Testis (tissue), 3 donors: ENCODE measurements around the gene POLN. TPM values are rescaled to one million over a fixed set of nuclear protein-coding genes. Genes with fewer than 3 reads are reported as not detected.

ENCODE experiments used
- DNase-seq: peaks from one replicate; pipeline ENCODE4 v3.0.0-alpha.2; 2019
- H3K27ac ChIP-seq, 2 donors: fragments of 200-600 bp; sonication (generic); one replicate each; pipeline ENCODE4 v1.5.1; 2019
- H3K27me3 ChIP-seq: fragments of 200-600 bp; sonication (generic); one replicate; pipeline ENCODE4 v1.5.1; 2019
- H3K36me3 ChIP-seq: fragments of 200-600 bp; sonication (generic); one replicate; pipeline ENCODE4 v1.5.1; 2017; ENCODE audit warnings: low read depth; ENCODE audit errors: missing control alignments
- H3K4me1 ChIP-seq: fragments of 200-600 bp; sonication (generic); one replicate; pipeline ENCODE4 v1.5.1; 2019
- H3K4me3 ChIP-seq, 2 donors: fragments of 200-600 bp; sonication (generic); one replicate each; pipeline ENCODE4 v1.5.1; 2017 to 2019
- H3K9me3 ChIP-seq: fragments of 200-600 bp; sonication (generic); one replicate; pipeline ENCODE4 v1.5.1; 2017
- CTCF ChIP-seq, 3 experiments: fragments of 450-650 bp in 2 of 3; fragments of 200-600 bp in 1 of 3; sonication (generic) in 1 of 3; IDR thresholded peaks; one replicate each; pipeline ENCODE4 v1.5.1; 2016 to 2019; ENCODE audit warnings: antibody characterized with exemption in 3 of 3, mild to moderate bottlenecking in 2 of 3, moderate library complexity in 1 of 3
- POLR2A ChIP-seq: fragments of 450-650 bp; IDR thresholded peaks from one replicate; pipeline ENCODE4 v1.6.1; 2017; ENCODE audit warnings: antibody characterized with exemption, mild to moderate bottlenecking, moderate library complexity
- WGBS, 2 donors: methylation state at CpG; one replicate each; pipeline ENCODE4 v1.1.5; 2018; 5-methylcytosine and 5-hydroxymethylcytosine counted together
- intact Hi-C: fragments of 100-400 bp; cut with DNase I; formaldehyde crosslinking; loops from one replicate; pipeline ENCODE4 v1.15.1; 2023; ENCODE audit warnings: low total_unique reads
- polyA plus RNA-seq: library from polyadenylated mRNA; stranded (reverse); fragments of 350-450 nt; fragmentation: Illumina TruSeq; extraction: RNeasy Lipid Tissue Mini Kit (QIAGEN cat#74804); gene quantifications from one replicate; pipeline ENCODE4 v1.2.3, GENCODE V29; 2014; ENCODE audit warnings: low read depth, low replicate concordance; ENCODE audit not compliant: insufficient read depth
- total RNA-seq, 2 donors: library from RNA; depleted of rRNA; stranded (reverse); fragments of >200 nt; gene quantifications; one replicate each; pipeline ENCODE4 v1.2.3, GENCODE V29; 2016

Gene POLN
- total and polyA plus RNA-seq, 3 donors from 2014 or later = 12.2 to 23.7 (median 22.9) TPM

- Histone ChIP-seq H3K36me3 (no peaks in the 10 kb centered on the region), H3K27ac (peak overlapping the region; percentile 37 to 80), H3K9me3 (no peaks in the 10 kb centered on the region), H3K27me3 (no peaks in the 10 kb centered on the region), H3K4me1 (peaks cover 13% of the 10 kb centered on the region), H3K4me3 (no peak overlapping the region)
- TF ChIP-seq POLR2A (no peak), CTCF (IDR thresholded peaks at IDR 0.05) (no peak)
- DNase-seq = no peak
- intact Hi-C loops = no loop called here
- 74 to 77% methylated on average over 7 of the region's 7 CpGs for WGBS, 2 donors
These were observed 99.1 kb downstream of the POLN start for GRCh38 chr4:2142630-2143427.

DNA sequence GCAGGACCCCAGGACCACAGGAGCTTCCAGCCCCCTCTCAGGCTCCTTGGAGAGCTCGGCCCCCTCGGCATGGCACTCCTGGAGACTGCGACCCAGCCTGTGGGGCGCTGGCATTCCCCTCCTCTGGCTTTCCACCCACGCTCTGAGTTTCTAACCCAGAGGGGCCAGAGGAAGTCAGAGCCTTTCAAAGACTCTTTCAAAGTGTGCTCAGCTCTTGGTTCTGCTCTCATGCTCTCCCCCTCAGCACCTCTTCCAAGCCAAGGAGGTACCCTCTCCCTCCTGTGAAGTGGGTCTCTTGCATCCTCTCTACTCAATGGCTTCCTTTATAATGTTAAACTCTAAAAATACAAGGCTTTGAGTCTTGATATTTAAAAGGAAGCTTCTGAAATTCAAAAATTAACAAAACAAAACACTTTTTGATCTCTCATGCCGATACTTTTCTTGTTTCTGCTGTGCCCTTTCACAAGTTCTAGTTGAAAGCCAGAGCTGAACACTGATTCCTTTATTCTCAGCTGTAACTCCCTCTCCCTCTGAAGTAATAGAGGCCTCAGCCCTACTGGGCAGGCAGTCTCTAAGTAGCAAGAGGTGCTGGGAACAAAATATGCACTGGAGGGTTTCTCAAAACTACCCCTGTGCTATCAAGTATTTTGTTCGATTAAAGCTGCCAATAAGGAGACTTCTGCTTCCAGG is 100.0 kb downstream of the POLN start:
- no peaks in the 10 kb centered on the region for H3K9me3 ChIP-seq
- TF ChIP-seq CTCF (IDR thresholded peaks at IDR 0.05) = no peak
- H3K4me3 ChIP-seq = no peak overlapping the region
- H3K4me1 ChIP-seq = peaks cover 13% of the 10 kb centered on the region
- peak; percentile 34 for DNase-seq
- H3K27ac ChIP-seq = peak overlapping the region; percentile 80 to 86
- 67 to 74% methylated on average over 7 of the region's 7 CpGs for WGBS, 2 donors
- intact Hi-C loops = no loop called here
- no peaks in the 10 kb centered on the region for H3K27me3 ChIP-seq
- H3K36me3 ChIP-seq = no peaks in the 10 kb centered on the region

GRCh38 chr4:2141022-2141761 is 100.7 kb downstream of the POLN start:
- Histone ChIP-seq H3K27me3 (no peaks in the 10 kb centered on the region), H3K4me3 (no peak overlapping the region), H3K9me3 (no peaks in the 10 kb centered on the region), H3K4me1 (peaks cover 13% of the 10 kb centered on the region), H3K36me3 (no peaks in the 10 kb centered on the region), H3K27ac (peak overlapping the region; percentile 80 to 86)
- WGBS, 2 donors = 79 to 89% methylated on average over 7 to 8 of the region's 8 CpGs
- intact Hi-C loops = no loop called here
- TF ChIP-seq POLR2A = no peak
- TF ChIP-seq CTCF (IDR thresholded peaks at IDR 0.05) = no peak
- DNase-seq = no peak

DNA sequence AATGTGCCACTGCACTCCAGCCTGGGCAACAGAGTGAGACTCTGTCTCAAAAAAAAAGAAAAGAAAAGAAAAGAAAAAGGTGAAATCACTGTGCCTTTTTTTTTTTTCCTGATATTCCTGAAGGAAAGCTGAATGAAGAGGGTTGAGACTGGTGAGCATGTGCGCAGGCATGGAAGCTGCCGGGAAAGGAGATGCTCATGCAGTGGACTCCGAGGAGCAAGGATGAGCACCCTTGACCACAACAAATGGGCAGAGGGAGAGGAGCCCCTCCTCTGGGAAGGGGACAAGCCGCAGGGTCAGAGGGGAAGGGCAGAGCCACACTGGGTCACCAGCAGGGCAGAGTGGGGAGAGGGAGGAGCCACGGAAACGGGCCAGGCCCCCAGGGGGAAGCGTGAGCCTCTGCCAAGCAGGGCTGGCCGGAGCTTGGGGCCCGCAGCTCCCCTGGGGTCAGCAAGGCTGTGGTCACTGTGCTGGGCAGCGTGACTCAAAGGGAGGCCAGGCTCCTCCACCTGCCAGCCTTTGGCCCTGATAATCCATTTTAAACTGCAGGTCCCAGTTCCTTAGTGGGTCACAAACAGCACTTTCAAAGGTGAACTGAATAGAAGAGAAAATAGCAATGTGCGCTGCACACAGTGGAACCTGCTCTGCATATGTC is 102.9 kb downstream of the POLN start:
- TF ChIP-seq POLR2A = no peak
- TF ChIP-seq CTCF (IDR thresholded peaks at IDR 0.05) = no peak
- Histone ChIP-seq H3K9me3 (no peaks in the 10 kb centered on the region), H3K36me3 (no peaks in the 10 kb centered on the region), H3K4me1 (peaks cover 13% of the 10 kb centered on the region), H3K27me3 (no peaks in the 10 kb centered on the region), H3K4me3 (no peak overlapping the region), H3K27ac (no peak overlapping the region)
- intact Hi-C loops = no loop called here
- no peak for DNase-seq
- 73 to 74% methylated on average over 11 of the region's 11 CpGs for WGBS, 2 donors
